Trophoblast cell (in vitro differentiated cells and primary cell): Measurements from ENCODE around the gene MTFR1L.

ENCODE experiments used
- DNase-seq, 2 donors: peaks; one replicate each; pipeline ENCODE4 v3.0.0-alpha.2; 2016
- H2AFZ ChIP-seq: 2 replicates; pipeline ENCODE4 v1.6.1; 2013; ENCODE audit warnings: low read length, moderate library complexity, mild to moderate bottlenecking; ENCODE audit not compliant: insufficient read depth, poor library complexity
- H2AK5ac ChIP-seq: 2 replicates; pipeline ENCODE4 v1.6.1; 2013; ENCODE audit warnings: mild to moderate bottlenecking, low read length
- H2BK120ac ChIP-seq: 2 replicates; pipeline ENCODE4 v1.6.1; 2013; ENCODE audit warnings: low read length, mild to moderate bottlenecking, moderate library complexity; ENCODE audit not compliant: insufficient read depth, poor library complexity
- H2BK12ac ChIP-seq: 2 replicates; pipeline ENCODE4 v1.6.1; 2013; ENCODE audit warnings: mild to moderate bottlenecking, low read length, moderate library complexity
- H2BK5ac ChIP-seq: 2 replicates; pipeline ENCODE4 v1.6.1; 2013; ENCODE audit warnings: low read length, low read depth, moderate library complexity, mild to moderate bottlenecking; ENCODE audit not compliant: poor library complexity
- H3K14ac ChIP-seq: 2 replicates; pipeline ENCODE4 v1.6.1; 2013; ENCODE audit warnings: mild to moderate bottlenecking, low read length
- H3K18ac ChIP-seq: 2 replicates; pipeline ENCODE4 v1.6.1; 2013; ENCODE audit warnings: mild to moderate bottlenecking, low read length
- H3K23ac ChIP-seq: 2 replicates; pipeline ENCODE4 v1.6.1; 2013; ENCODE audit warnings: low read length
- H3K27ac ChIP-seq: 2 replicates; pipeline ENCODE4 v1.5.1; 2013; ENCODE audit warnings: low read depth, mild to moderate bottlenecking, inconsistent platforms, low read length, moderate library complexity
- H3K27me3 ChIP-seq: 2 replicates; pipeline ENCODE4 v1.6.1; 2013; ENCODE audit warnings: inconsistent platforms, mild to moderate bottlenecking, low read length, moderate library complexity; ENCODE audit not compliant: insufficient read depth
- H3K36me3 ChIP-seq, 2 experiments: 1 replicate in 1 of 2; 2 replicates in 1 of 2; pipeline ENCODE4 v1.6.1; 2013; ENCODE audit warnings: low read length in 2 of 2, mild to moderate bottlenecking in 2 of 2, moderate library complexity in 1 of 2; ENCODE audit not compliant: insufficient read depth in 2 of 2, control insufficient read depth in 1 of 2
- H3K4ac ChIP-seq: 2 replicates; pipeline ENCODE4 v1.6.1; 2013; ENCODE audit warnings: low read depth, mild to moderate bottlenecking, low read length, moderate library complexity
- H3K4me1 ChIP-seq, 2 experiments: 1 replicate in 1 of 2; 2 replicates in 1 of 2; pipeline ENCODE4 v1.6.1; 2013; ENCODE audit warnings: low read length in 2 of 2, mild to moderate bottlenecking in 2 of 2, moderate library complexity in 1 of 2; ENCODE audit not compliant: insufficient read depth in 2 of 2, control insufficient read depth in 1 of 2
- H3K4me2 ChIP-seq: 2 replicates; pipeline ENCODE4 v1.6.1; 2013; ENCODE audit warnings: inconsistent platforms, mild to moderate bottlenecking, low read length, moderate library complexity
- H3K4me3 ChIP-seq: 2 replicates; pipeline ENCODE4 v1.5.1; 2013; ENCODE audit warnings: mild to moderate bottlenecking, low read depth, low read length, inconsistent platforms
- H3K79me1 ChIP-seq: one replicate; pipeline ENCODE4 v1.6.1; 2013; ENCODE audit warnings: low read length
- H3K79me2 ChIP-seq: 2 replicates; pipeline ENCODE4 v1.6.1; 2013; ENCODE audit warnings: low read length, mild to moderate bottlenecking; ENCODE audit not compliant: control insufficient read depth, insufficient read depth, poor library complexity
- H3K9ac ChIP-seq: 2 replicates; pipeline ENCODE4 v1.6.1; 2013; ENCODE audit warnings: mild to moderate bottlenecking, low read length
- H3K9me3 ChIP-seq: 2 replicates; pipeline ENCODE4 v1.6.1; 2013; ENCODE audit warnings: low read depth, mild to moderate bottlenecking, control low read depth, inconsistent platforms, low read length; ENCODE audit not compliant: insufficient read depth
- H4K12ac ChIP-seq: 2 replicates; pipeline ENCODE4 v1.6.1; 2013; ENCODE audit warnings: low read depth, mild to moderate bottlenecking, low read length, moderate library complexity
- H4K8ac ChIP-seq: 2 replicates; pipeline ENCODE4 v1.6.1; 2013; ENCODE audit warnings: low read depth, mild to moderate bottlenecking, low read length, moderate library complexity
- H4K91ac ChIP-seq: one replicate; pipeline ENCODE4 v1.6.1; 2013; ENCODE audit warnings: low read depth, mild to moderate bottlenecking, low read length, moderate library complexity
- WGBS: extraction: QIAGEN DNeasy Blood & Tissue Kit; methylation state at CpG from one replicate; pipeline ENCODE4 v1.1.7; 2013; ENCODE audit warnings: missing lambda C conversion rate; ENCODE audit not compliant: insufficient read length, insufficient coverage; ENCODE audit errors: extremely low coverage; 5-methylcytosine and 5-hydroxymethylcytosine counted together

The MTFR1L gene

GRCh38 chr1:25811384-25812082, 8.2 kb upstream of the MTFR1L start:
- Histone ChIP-seq H4K12ac (no peak overlapping the region), H3K4ac (no peak overlapping the region), H2AK5ac (no peak overlapping the region), H3K27ac (no peak overlapping the region), H3K4me3 (no peak overlapping the region), H3K27me3 (no peaks in the 10 kb centered on the region), H4K8ac (no peak overlapping the region), H3K79me2 (no peaks in the 10 kb centered on the region), H2BK120ac (no peak overlapping the region), H2BK12ac (no peak overlapping the region), H3K36me3 (peaks cover 32 to 42% of the 10 kb centered on the region in 2 experiments), H3K23ac (no peak overlapping the region), H3K79me1 (no peaks in the 10 kb centered on the region), H2BK5ac (no peak overlapping the region), H4K91ac (no peak overlapping the region), H3K9me3 (no peaks in the 10 kb centered on the region), H2AFZ (no peak overlapping the region), H3K9ac (no peak overlapping the region), H3K18ac (no peak overlapping the region), H3K14ac (no peak overlapping the region), H3K4me2 (no peak overlapping the region), H3K4me1 (no peaks in the 10 kb centered on the region)
- no CpG with 5 or more reads among the region's 13 CpGs for WGBS
- no peak for DNase-seq

GRCh38 chr1:25813071-25813733, 6.6 kb upstream of the MTFR1L start:
- no peaks in the 10 kb centered on the region for H3K79me1 ChIP-seq
- no peak overlapping the region for H2AK5ac ChIP-seq
- no peak overlapping the region for H4K12ac ChIP-seq
- H3K4ac ChIP-seq, result no peak overlapping the region
- no peak for DNase-seq
- no peak overlapping the region for H3K4me3 ChIP-seq
- no peak overlapping the region for H2BK5ac ChIP-seq
- H4K91ac ChIP-seq, result no peak overlapping the region
- H3K4me1 ChIP-seq, result peaks cover 7 to 8% of the 10 kb centered on the region in 2 experiments
- no peaks in the 10 kb centered on the region for H3K9me3 ChIP-seq
- no peak overlapping the region for H2AFZ ChIP-seq
- no peak overlapping the region for H3K23ac ChIP-seq
- peaks cover 30 to 36% of the 10 kb centered on the region in 2 experiments for H3K36me3 ChIP-seq
- WGBS, result no CpG with 5 or more reads among the region's 11 CpGs
- no peak overlapping the region for H3K9ac ChIP-seq
- H2BK12ac ChIP-seq, result no peak overlapping the region
- H3K79me2 ChIP-seq, result no peaks in the 10 kb centered on the region
- no peak overlapping the region for H3K27ac ChIP-seq
- no peak overlapping the region for H3K4me2 ChIP-seq
- H3K18ac ChIP-seq, result no peak overlapping the region
- H2BK120ac ChIP-seq, result no peak overlapping the region
- no peak overlapping the region for H3K14ac ChIP-seq
- H4K8ac ChIP-seq, result no peak overlapping the region
- H3K27me3 ChIP-seq, result no peaks in the 10 kb centered on the region

- H2AK5ac ChIP-seq, result no peak overlapping the region
- H3K4me1 ChIP-seq, result peaks cover 12 to 13% of the 10 kb centered on the region in 2 experiments
- no peak overlapping the region for H3K18ac ChIP-seq
- no peaks in the 10 kb centered on the region for H3K27me3 ChIP-seq
- no peak overlapping the region for H4K12ac ChIP-seq
- H3K4ac ChIP-seq, result no peak overlapping the region
- H4K91ac ChIP-seq, result no peak overlapping the region
- H3K79me2 ChIP-seq, result no peaks in the 10 kb centered on the region
- H3K4me2 ChIP-seq, result no peak overlapping the region
- H3K79me1 ChIP-seq, result peaks cover 5% of the 10 kb centered on the region
- no peak for DNase-seq
- H3K9me3 ChIP-seq, result no peaks in the 10 kb centered on the region
- H3K36me3 ChIP-seq, result peaks cover 24 to 32% of the 10 kb centered on the region in 2 experiments
- no peak overlapping the region for H2AFZ ChIP-seq
- H3K23ac ChIP-seq, result no peak overlapping the region
- no peak overlapping the region for H3K27ac ChIP-seq
- H2BK120ac ChIP-seq, result no peak overlapping the region
- no peak overlapping the region for H3K4me3 ChIP-seq
- no peak overlapping the region for H2BK5ac ChIP-seq
- H4K8ac ChIP-seq, result no peak overlapping the region
- H3K9ac ChIP-seq, result no peak overlapping the region
- no peak overlapping the region for H2BK12ac ChIP-seq
- H3K14ac ChIP-seq, result no peak overlapping the region
- no CpG with 5 or more reads among the region's 24 CpGs for WGBS
Measured at GRCh38 chr1:25813734-25814471, 5.9 kb upstream of the MTFR1L start.

- Histone ChIP-seq H3K27ac (no peak overlapping the region), H2AFZ (no peak overlapping the region), H3K4me1 (peaks cover 13 to 14% of the 10 kb centered on the region in 2 experiments), H4K91ac (no peak overlapping the region), H4K12ac (no peak overlapping the region), H4K8ac (no peak overlapping the region), H3K27me3 (no peaks in the 10 kb centered on the region), H3K14ac (no peak overlapping the region), H2BK120ac (no peak overlapping the region), H2BK12ac (no peak overlapping the region), H3K4me2 (no peak overlapping the region), H3K4me3 (no peak overlapping the region), H3K23ac (no peak overlapping the region), H2AK5ac (no peak overlapping the region), H2BK5ac (no peak overlapping the region), H3K4ac (no peak overlapping the region), H3K79me2 (peaks cover 3% of the 10 kb centered on the region), H3K79me1 (peaks cover 9% of the 10 kb centered on the region), H3K9ac (no peak overlapping the region), H3K36me3 (peaks cover 17 to 25% of the 10 kb centered on the region in 2 experiments), H3K18ac (no peak overlapping the region), H3K9me3 (no peaks in the 10 kb centered on the region)
- no CpG with 5 or more reads among the region's 7 CpGs for WGBS
- no peak for DNase-seq
Measured at GRCh38 chr1:25814549-25815087, 5.1 kb upstream of the MTFR1L start.
